C4-2B (cell line): ENCODE results near the gene PREX1.

Experiments
- CTCF ChIP-seq: fragments of 450-650 bp; conservative IDR thresholded peaks from 2 replicates; pipeline ENCODE4 v1.5.1; 2017; ENCODE audit warnings: mild to moderate bottlenecking
- ZFX ChIP-seq: fragments of 450-650 bp; IDR thresholded peaks from 2 replicates; pipeline ENCODE4 v1.6.1; 2017

DNA sequence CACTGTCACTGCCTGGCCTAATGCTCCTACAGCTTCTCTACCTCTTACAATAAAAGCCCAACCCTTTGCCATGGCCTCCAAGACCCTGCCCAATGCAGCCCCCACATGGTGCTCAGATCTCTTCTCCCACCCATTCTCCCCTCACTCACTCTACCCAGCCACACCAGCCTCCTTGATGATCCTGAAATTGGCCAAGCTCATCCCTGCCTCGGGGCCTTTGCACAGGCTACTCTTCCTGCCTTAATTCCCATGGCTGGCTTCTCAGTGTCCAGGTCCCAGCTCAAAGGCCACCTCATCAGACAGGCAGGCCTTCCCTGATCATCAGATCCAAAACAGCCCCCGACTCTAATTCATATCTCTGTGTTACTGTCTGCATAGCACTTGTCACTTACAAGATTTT, 25.6 kb downstream of the PREX1 start:
- no peak for TF ChIP-seq CTCF
- no peak for TF ChIP-seq ZFX
